HTR-8/SVneo (cell line): ENCODE results near the gene NQO1.
"Not testable (repeated sequence)": the region's sequence is repeated elsewhere in the genome, so short reads cannot be mapped to it uniquely, and the experiment has no call there.

ENCODE experiments used
- DNase-seq: peaks from one replicate; pipeline ENCODE4 v3.0.0; 2011; ENCODE audit warnings: low spot score, mixed read lengths; ENCODE audit not compliant: insufficient read length
- FAIRE-seq: peaks from 2 replicates; lab custom pipeline; 2011; peaks lifted over from hg19 to GRCh38; lab: Jason Lieb, UNC

NQO1 gene

GRCh38 chr16:69726313-69727060 is at the start of gene NQO1:
Gene NQO1 (minus strand): TSS chr16:69726560. CDS start chr16:69726439, 121 bp downstream.
- DNase-seq: peak; percentile 95
- peak; percentile 79 for FAIRE-seq

GRCh38 chr16:69775563-69775962 is 49.2 kb upstream of the NQO1 start:
- DNase-seq (no peak), FAIRE-seq (no peak)

DNA sequence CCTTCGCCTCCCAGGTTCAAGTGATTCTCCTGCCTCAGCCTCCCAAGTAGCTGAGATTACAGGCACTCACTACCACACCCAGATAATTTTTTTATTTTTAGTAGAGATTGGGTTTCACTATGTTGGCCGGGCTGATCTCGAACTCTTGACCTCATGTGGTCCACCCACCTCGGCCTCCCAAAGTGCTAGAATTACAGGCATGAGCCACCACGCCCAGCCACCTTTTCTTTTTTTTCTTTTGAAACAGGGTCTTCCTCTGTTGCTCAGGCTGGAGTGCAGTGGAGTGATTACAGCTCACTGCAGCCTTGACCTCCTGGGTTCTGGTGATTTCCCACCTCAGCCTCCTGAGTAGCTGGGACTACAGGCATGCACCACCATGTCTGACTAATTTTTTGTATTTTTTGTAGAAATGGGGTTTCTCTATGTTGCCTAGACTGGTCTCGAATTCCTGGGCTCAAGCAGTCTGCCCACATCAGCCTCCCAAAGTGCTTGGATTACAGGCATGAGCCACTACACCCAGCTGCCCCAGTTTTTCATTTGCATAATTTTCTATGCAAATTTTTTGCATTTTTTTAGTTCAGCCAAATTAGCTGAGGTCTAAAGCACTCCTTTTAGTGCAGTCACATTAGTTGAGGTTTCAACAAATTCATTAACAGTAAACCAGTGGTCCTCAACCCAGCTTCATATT is 47.0 kb upstream of the NQO1 start:
- DNase-seq (no peak), FAIRE-seq (no peak)

GRCh38 chr16:69771651-69771967 is 45.2 kb upstream of the NQO1 start:
- FAIRE-seq (no peak), DNase-seq (no peak)

- no peak for FAIRE-seq
- no peak for DNase-seq
These were observed 43.0 kb upstream of the NQO1 start for GRCh38 chr16:69769404-69769803.

- no peak for FAIRE-seq
- no peak for DNase-seq
These were observed 42.3 kb upstream of the NQO1 start for GRCh38 chr16:69768666-69769065.

- FAIRE-seq: no peak
- DNase-seq: no peak
These were observed 41.3 kb upstream of the NQO1 start for GRCh38 chr16:69767459-69768229.

GRCh38 chr16:69763599-69763942 is 37.2 kb upstream of the NQO1 start:
- FAIRE-seq: no peak
- DNase-seq: no peak

DNA sequence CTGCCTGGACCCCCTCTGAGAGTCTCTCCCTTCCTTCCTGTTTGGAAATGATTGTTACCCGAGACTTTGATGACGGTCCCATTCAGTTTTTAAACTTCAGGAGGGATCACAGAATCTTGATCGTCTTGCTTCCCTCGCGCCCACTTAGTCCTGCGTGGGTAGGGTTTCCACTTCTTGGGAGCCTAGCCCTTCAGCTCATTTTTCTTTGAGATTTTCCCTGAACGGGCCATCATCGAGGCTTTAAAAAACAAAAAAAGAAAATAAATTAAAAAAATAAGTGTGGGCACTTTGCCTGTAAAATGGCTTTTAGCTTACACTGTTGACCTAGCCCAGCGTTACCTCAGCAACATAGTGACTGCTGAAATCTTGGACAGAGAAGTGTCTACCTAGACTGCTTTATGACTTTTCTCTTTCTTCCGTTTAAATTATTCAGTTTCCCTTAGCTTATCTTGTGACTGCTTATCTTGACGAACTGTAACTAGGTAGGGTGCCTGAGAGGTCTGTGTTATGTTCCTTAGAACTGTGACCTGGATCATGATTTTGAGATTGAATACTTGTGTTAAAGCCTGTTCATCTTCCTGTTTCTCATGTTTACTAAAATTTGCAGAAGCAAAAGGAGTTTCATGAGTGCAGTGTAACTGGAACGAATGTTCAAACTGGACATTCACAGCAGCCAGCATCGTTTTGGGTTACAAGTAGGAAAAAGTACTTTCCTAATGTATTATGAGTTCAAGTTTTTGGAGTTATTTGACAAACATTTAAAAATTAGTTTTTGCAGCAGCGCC is 36.6 kb upstream of the NQO1 start:
- FAIRE-seq: peak; percentile 55
- DNase-seq: peak; percentile 39

DNA sequence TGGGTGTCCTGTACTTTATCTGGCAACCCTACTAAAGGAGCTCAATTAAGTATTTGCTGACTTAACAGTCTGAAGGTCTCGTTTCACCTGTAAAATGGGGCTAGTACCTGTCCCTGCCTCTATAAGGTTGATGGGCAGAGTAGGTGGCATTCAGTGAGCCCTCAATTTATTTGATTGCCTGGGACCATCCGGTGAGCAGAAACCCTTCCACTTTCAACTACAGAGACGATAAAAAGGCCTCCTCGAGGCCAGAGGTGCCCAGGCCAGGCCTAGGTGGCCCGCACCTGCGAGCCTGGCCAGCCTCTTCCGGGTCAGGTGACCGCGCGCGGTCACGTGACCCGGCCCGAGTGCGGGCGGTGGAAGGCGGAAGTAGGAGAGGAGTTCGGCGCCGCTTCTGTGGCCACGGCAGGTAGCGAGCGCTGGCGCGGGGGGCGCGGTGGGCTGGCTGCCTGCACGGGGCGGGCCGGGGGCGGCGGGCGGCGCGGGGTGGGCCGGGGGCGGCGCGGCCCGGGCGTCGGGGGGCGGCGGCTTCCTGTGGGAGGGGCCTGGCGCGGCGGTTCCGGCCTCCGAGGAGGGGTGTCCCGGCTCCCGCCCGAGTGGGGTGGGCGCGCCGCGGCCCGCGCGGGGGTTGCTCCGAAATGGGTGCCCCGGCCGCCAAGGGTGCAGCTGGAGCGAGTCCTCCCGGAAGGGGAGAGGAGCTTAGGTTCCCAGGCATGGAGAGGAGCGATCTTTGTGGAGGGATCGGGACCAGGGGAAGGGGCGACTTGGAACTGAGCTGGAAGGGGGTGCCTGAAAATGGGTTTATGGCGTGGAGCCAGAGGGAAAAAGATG is 35.8 kb upstream of the NQO1 start, which contains the start of gene WWP2:
TSS of gene WWP2 (plus strand) at position 350 of the 831 bp plus-strand sequence. CDS start 24,679 bp downstream, outside the sequence.
- FAIRE-seq (peak; percentile 93), DNase-seq (peak; percentile 96)

- DNase-seq: not testable (repeated sequence)
- peak; percentile 28 for FAIRE-seq
These were observed 31.0 kb upstream of the NQO1 start for GRCh38 chr16:69757375-69757774.

GRCh38 chr16:69756705-69757104 is 30.3 kb upstream of the NQO1 start:
- no peak for DNase-seq
- FAIRE-seq: no peak

DNA sequence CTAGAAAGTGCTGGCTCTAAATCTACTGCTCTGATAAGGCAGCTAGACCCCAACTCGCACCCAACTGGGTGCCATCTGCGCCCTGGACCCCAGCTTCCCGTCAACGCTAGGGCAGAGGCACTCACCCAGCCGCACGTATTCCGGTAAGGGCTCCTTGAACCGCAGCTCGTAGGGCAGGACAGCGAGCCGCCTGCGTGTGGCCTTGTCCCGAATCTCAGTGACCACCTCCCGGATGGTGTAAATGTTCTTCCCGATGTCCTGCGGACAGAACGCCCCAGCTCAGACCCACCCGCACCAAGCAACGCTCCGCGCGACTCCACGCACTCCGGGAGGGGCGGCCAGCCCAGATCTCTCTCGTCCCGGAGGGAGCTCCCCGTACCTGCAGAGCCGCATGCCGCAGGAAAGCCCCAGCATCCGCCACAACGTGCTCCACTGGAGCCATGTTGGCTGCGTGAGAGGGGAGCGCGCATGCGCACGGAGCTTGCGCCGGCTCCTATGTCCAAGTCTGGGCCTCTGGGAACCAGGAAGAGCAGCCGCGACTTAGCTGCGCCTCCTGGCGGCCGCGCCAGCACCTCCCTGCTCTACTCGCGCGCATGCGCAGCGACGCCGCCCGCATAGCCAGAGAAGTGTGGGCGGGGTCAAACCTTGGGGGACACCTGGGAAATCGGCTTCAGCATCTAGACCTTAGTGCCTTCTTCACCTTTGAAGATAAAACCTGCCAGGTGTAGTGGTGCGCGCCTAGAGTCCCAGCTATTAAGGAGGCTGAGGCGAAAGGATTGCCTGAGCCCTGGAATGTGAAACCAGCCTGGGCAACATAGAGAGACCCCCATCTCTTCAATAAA is 28.3 kb upstream of the NQO1 start, which contains the start of gene NOB1:
TSS of gene NOB1 (minus strand) at position 458 of the 842 bp plus-strand sequence. CDS start at position 442, 16 bp downstream.
- DNase-seq: peak; percentile 99
- peak; percentile 99 for FAIRE-seq

GRCh38 chr16:69754143-69754468 is 27.7 kb upstream of the NQO1 start:
- no peak for DNase-seq
- no peak for FAIRE-seq

- no peak for FAIRE-seq
- DNase-seq: no peak
These were observed 22.5 kb upstream of the NQO1 start for GRCh38 chr16:69748694-69749345.

DNA sequence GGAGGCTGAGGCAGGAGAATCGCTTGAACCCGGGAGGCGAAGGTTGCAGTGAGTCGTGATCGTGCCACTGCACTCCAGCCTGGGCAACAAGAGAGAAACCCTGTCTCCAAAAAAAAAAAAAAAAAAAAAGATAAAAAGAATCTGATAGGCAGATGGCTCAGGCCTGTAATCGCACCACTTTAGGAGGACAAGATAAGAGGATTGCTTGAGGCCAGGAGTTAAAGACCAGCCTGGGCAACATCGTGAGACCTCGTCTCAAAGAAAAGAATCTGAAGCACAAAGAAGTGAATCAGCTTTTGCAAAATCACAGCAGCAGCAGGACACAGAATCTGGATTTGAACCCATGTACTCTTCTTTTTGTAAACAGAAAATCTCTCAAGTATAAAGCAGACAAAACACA is 20.8 kb upstream of the NQO1 start:
- DNase-seq (no peak), FAIRE-seq (no peak)

GRCh38 chr16:69745959-69746358 is 19.6 kb upstream of the NQO1 start:
- FAIRE-seq (no peak), DNase-seq (no peak)

DNA sequence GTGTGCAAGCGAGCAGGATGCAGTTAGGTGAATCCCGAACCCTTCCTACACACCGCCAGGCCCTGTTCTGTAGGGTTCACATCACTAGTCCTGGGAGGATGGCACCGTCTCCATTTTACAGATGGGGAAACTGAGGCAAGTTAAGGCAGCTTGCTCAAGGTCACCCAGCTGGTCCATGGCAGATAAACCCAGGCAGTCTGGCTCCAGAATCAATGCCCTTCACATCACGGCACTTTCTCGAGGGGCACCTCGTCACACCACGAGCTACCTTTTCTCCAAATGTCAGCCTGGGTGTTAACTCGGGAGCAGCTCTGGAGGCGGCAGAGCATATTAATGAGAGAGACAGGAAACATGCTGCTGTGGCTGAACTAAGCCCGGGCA is 18.9 kb upstream of the NQO1 start:
- DNase-seq (no peak), FAIRE-seq (no peak)
